D721Med (cell line): Measurements from ENCODE around the gene GSTA1.
"Not testable (repeated sequence)": the region's sequence is repeated elsewhere in the genome, so short reads cannot be mapped to it uniquely, and the experiment has no call there.

Experiments
- DNase-seq: peaks from one replicate; pipeline ENCODE4 v3.0.0; 2011; ENCODE audit warnings: low spot score; ENCODE audit not compliant: insufficient read length
- FAIRE-seq: peaks from 2 replicates; lab custom pipeline; 2011; peaks lifted over from hg19 to GRCh38; lab: Jason Lieb, UNC
- CTCF ChIP-seq: IDR thresholded peaks from 2 replicates; pipeline ENCODE4 v1.5.1; 2012; ENCODE audit warnings: mild to moderate bottlenecking, control low read depth; ENCODE audit not compliant: insufficient read depth; ENCODE audit errors: missing control alignments

GSTA1 gene

GRCh38 chr6:52760105-52760765 is 43.4 kb downstream of the GSTA1 start:
- FAIRE-seq (no peak), DNase-seq (no peak)
- no peak for TF ChIP-seq CTCF

- no peak for FAIRE-seq
- TF ChIP-seq CTCF: no peak
- DNase-seq: no peak
Observed at GRCh38 chr6:52759085-52759484, 44.5 kb downstream of the GSTA1 start.

GRCh38 chr6:52757651-52758338 is 45.8 kb downstream of the GSTA1 start:
- not testable (repeated sequence) for FAIRE-seq, DNase-seq

GRCh38 chr6:52754443-52754842 is 49.2 kb downstream of the GSTA1 start:
- no peak for TF ChIP-seq CTCF
- no peak for DNase-seq
- FAIRE-seq: no peak

GRCh38 chr6:52753137-52753536 is 50.5 kb downstream of the GSTA1 start:
- FAIRE-seq, DNase-seq: not testable (repeated sequence)

- no peak for FAIRE-seq
- no peak for TF ChIP-seq CTCF
Observed at GRCh38 chr6:52752310-52752709, 51.3 kb downstream of the GSTA1 start.

GRCh38 chr6:52749556-52750152 is 54.0 kb downstream of the GSTA1 start:
- FAIRE-seq (no peak), DNase-seq (no peak)
- no peak for TF ChIP-seq CTCF

More at GRCh38 chr6:52752310-52752709, 51.3 kb downstream of the GSTA1 start:
- DNase-seq: no peak

- FAIRE-seq, DNase-seq: not testable (repeated sequence)
Observed at GRCh38 chr6:52747301-52747700, 56.3 kb downstream of the GSTA1 start.
